K562 (cell line): ENCODE measurements around the gene LZTFL1.

Source experiments
- ARNT ChIP-seq, 2 experiments: fragments of 450-650 bp; IDR thresholded peaks; 2 replicates each; pipeline ENCODE4 v1.6.1; 2016; ENCODE audit warnings: mild to moderate bottlenecking in 1 of 2
- CTCF ChIP-seq, 3 experiments: IDR thresholded peaks in 2 of 3; conservative IDR thresholded peaks in 1 of 3; 2 replicates each; pipeline ENCODE4 v1.5.1; 2011 to 2012; ENCODE audit warnings: low read length in 3 of 3, mild to moderate bottlenecking in 3 of 3, control low read depth in 2 of 3, improper control_type of control experiment in 1 of 3, inconsistent platforms in 1 of 3, low read depth in 1 of 3, mixed read lengths in 1 of 3, moderate library complexity in 1 of 3; ENCODE audit not compliant: insufficient read depth in 2 of 3
- DDX20 ChIP-seq: fragments of 450-650 bp; IDR thresholded peaks from 2 replicates; pipeline ENCODE4 v1.6.1; 2016; ENCODE audit warnings: missing genetic modification characterization, low read depth, mild to moderate bottlenecking, missing compliant biosample characterization, moderate library complexity
- SMARCE1 ChIP-seq: fragments of 450-650 bp; IDR thresholded peaks from 2 replicates; pipeline ENCODE4 v1.7.1; 2016; ENCODE audit warnings: mild to moderate bottlenecking
- SRF ChIP-seq, 2 experiments: fragments of 250-450, 450-650 bp in 1 of 2; sonication (Bioruptor Pico) in 1 of 2; sonication (generic) in 1 of 2; formaldehyde crosslinking; IDR thresholded peaks; 2 replicates each; pipeline versions ENCODE4 v1.5.0 to v1.5.1; 2020 to 2022; ENCODE audit warnings: mild to moderate bottlenecking in 1 of 2, missing genetic modification reagents in 1 of 2
- TCF15 ChIP-seq: fragments of 250-450 bp; sonication (Bioruptor Pico); IDR thresholded peaks from 2 replicates; pipeline ENCODE4 v1.8.0; 2022; ENCODE audit warnings: moderate library complexity, mild to moderate bottlenecking, inconsistent platforms
- ZBTB5 ChIP-seq: fragments of 450-650 bp; IDR thresholded peaks from 2 replicates; pipeline ENCODE4 v1.6.1; 2017; ENCODE audit warnings: antibody characterized with exemption
- TF ChIP-seq, protein P1 (sequence below): sonication (generic); formaldehyde crosslinking; IDR thresholded peaks from 2 replicates; pipeline ENCODE4 v1.8.0; 2022; ENCODE audit warnings: mild to moderate bottlenecking, missing genetic modification reagents, borderline replicate concordance
- TF ChIP-seq, protein P2 (sequence below): fragments of 450-650 bp; IDR thresholded peaks from 2 replicates; pipeline ENCODE4 v1.7.0; 2016; ENCODE audit warnings: borderline replicate concordance
- TF ChIP-seq, protein P3 (sequence below): fragments of 250-450 bp; sonication (Bioruptor Pico); IDR thresholded peaks from 2 replicates; pipeline ENCODE4 v1.5.0; 2021

DNA sequence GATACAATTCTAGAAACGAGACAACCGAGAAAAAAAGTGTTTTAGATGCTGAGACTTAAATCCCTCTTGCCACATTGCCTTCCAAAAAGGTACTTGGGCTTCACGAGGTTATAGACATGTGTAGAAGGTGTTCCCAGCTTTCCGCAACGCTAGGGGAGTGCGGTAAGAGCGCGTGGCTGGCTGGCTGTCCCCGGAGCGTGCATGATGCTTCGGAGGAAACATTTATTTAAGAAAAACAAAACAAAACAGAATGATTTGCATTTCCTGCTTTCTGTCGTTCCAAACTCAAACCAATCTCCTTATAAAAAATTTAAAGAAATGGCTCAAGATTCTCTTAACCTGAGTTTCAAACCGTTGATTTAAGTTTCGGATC lies 46.4 kb downstream of the LZTFL1 start:
- TF ChIP-seq, protein P1, sequence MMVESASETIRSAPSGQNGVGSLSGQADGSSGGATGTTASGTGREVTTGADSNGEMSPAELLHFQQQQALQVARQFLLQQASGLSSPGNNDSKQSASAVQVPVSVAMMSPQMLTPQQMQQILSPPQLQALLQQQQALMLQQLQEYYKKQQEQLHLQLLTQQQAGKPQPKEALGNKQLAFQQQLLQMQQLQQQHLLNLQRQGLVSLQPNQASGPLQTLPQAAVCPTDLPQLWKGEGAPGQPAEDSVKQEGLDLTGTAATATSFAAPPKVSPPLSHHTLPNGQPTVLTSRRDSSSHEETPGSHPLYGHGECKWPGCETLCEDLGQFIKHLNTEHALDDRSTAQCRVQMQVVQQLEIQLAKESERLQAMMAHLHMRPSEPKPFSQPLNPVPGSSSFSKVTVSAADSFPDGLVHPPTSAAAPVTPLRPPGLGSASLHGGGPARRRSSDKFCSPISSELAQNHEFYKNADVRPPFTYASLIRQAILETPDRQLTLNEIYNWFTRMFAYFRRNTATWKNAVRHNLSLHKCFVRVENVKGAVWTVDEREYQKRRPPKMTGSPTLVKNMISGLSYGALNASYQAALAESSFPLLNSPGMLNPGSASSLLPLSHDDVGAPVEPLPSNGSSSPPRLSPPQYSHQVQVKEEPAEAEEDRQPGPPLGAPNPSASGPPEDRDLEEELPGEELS (CRISPR knock-in tag) = no peak
- TF ChIP-seq SMARCE1 (no peak), TCF15 (CRISPR knock-in tag) (no peak), SRF (CRISPR knock-in tag; IDR thresholded peaks at IDR 0.05) (no peak), ZBTB5 (no peak), DDX20 (no peak), ARNT (IDR thresholded peaks at IDR 0.05) (no peak), CTCF (IDR thresholded peaks at IDR 0.05 in 2 of 3, conservative IDR thresholded peaks at IDR 0.05 in 1 of 3; ENCODE audit: insufficient read depth in 2 of 3, low read depth in 1 of 3, low read length in 3 of 3) (no peak)
- TF ChIP-seq, protein P2, sequence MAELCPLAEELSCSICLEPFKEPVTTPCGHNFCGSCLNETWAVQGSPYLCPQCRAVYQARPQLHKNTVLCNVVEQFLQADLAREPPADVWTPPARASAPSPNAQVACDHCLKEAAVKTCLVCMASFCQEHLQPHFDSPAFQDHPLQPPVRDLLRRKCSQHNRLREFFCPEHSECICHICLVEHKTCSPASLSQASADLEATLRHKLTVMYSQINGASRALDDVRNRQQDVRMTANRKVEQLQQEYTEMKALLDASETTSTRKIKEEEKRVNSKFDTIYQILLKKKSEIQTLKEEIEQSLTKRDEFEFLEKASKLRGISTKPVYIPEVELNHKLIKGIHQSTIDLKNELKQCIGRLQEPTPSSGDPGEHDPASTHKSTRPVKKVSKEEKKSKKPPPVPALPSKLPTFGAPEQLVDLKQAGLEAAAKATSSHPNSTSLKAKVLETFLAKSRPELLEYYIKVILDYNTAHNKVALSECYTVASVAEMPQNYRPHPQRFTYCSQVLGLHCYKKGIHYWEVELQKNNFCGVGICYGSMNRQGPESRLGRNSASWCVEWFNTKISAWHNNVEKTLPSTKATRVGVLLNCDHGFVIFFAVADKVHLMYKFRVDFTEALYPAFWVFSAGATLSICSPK = no peak
- TF ChIP-seq, protein P3, sequence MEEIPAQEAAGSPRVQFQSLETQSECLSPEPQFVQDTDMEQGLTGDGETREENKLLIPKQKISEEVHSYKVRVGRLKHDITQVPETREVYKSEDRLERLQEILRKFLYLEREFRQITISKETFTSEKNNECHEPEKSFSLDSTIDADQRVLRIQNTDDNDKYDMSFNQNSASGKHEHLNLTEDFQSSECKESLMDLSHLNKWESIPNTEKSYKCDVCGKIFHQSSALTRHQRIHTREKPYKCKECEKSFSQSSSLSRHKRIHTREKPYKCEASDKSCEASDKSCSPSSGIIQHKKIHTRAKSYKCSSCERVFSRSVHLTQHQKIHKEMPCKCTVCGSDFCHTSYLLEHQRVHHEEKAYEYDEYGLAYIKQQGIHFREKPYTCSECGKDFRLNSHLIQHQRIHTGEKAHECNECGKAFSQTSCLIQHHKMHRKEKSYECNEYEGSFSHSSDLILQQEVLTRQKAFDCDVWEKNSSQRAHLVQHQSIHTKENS = no peak
